ENCODE measurements around the gene C1orf116. TPM values are rescaled to one million over a fixed set of nuclear protein-coding genes. Genes with fewer than 3 reads are reported as not detected.

C1orf116 gene
- polyA plus RNA-seq, 1 donor from 2014 or later: not detected

- H3K9me3 ChIP-seq (ENCODE audit: low read length): no peaks in the 10 kb centered on the region
- H3K27ac ChIP-seq (ENCODE audit: low read length): no peak overlapping the region
- H3K4me2 ChIP-seq (ENCODE audit: low read length): no peak overlapping the region
- TF ChIP-seq EP300 (conservative IDR thresholded peaks at IDR 0.05; ENCODE audit: poor library complexity, severe bottlenecking) (no peak), SMC3 (conservative IDR thresholded peaks at IDR 0.05; ENCODE audit: poor library complexity) (no peak), RAD21 (conservative IDR thresholded peaks at IDR 0.05) (no peak), REST (IDR thresholded peaks at IDR 0.05; ENCODE audit: borderline replicate concordance) (no peak), EZH2 (IDR thresholded peaks at IDR 0.05; ENCODE audit: borderline replicate concordance, insufficient read depth, low read length, poor library complexity, severe bottlenecking) (no peak)
- H2AFZ ChIP-seq (ENCODE audit: low read depth, low read length): no peak overlapping the region
- no peaks in the 10 kb centered on the region for H3K36me3 ChIP-seq (ENCODE audit: insufficient read depth, low read length)
- no peaks in the 10 kb centered on the region for H3K79me2 ChIP-seq (replicated peaks; ENCODE audit: insufficient read depth, low read length)
- H3K9ac ChIP-seq (ENCODE audit: low read length): no peak overlapping the region
- H3K9me2 ChIP-seq (ENCODE audit: insufficient read depth, low read length): no peaks in the 10 kb centered on the region
- no peaks in the 10 kb centered on the region for H3F3A ChIP-seq (ENCODE audit: insufficient read depth, low read length, poor library complexity, severe bottlenecking)
- no peaks in the 10 kb centered on the region for H4K20me1 ChIP-seq (ENCODE audit: insufficient read depth)
- no peak overlapping the region for H3K4me3 ChIP-seq (ENCODE audit: low read length)
- no peaks in the 10 kb centered on the region for H3K27me3 ChIP-seq (ENCODE audit: insufficient read depth, low read depth, low read length)
These were observed 14.7 kb downstream of the C1orf116 start for GRCh38 chr1:207017615-207018559.

GRCh38 chr1:207015791-207016190 lies 16.8 kb downstream of the C1orf116 start:
- Histone ChIP-seq H3K27ac (ENCODE audit: low read length) (no peak overlapping the region), H3K4me3 (ENCODE audit: low read length) (no peak overlapping the region), H3K27me3 (ENCODE audit: insufficient read depth, low read depth, low read length) (no peaks in the 10 kb centered on the region), H3K4me2 (ENCODE audit: low read length) (no peak overlapping the region), H3K79me2 (replicated peaks; ENCODE audit: insufficient read depth, low read length) (no peaks in the 10 kb centered on the region), H3K9me2 (ENCODE audit: insufficient read depth, low read length) (no peaks in the 10 kb centered on the region), H3K36me3 (ENCODE audit: insufficient read depth, low read length) (no peaks in the 10 kb centered on the region), H3F3A (ENCODE audit: insufficient read depth, low read length, poor library complexity, severe bottlenecking) (no peaks in the 10 kb centered on the region), H4K20me1 (ENCODE audit: insufficient read depth) (no peaks in the 10 kb centered on the region), H3K9ac (ENCODE audit: low read length) (no peak overlapping the region), H3K9me3 (ENCODE audit: low read length) (no peaks in the 10 kb centered on the region), H2AFZ (ENCODE audit: low read depth, low read length) (no peak overlapping the region)
- TF ChIP-seq REST (IDR thresholded peaks at IDR 0.05; ENCODE audit: borderline replicate concordance): no peak
- TF ChIP-seq POLR2AphosphoS5 (IDR thresholded peaks at IDR 0.05): no peak
- TF ChIP-seq EP300 (conservative IDR thresholded peaks at IDR 0.05; ENCODE audit: poor library complexity, severe bottlenecking): no peak
- no peak for TF ChIP-seq TAF1 (IDR thresholded peaks at IDR 0.05; ENCODE audit: low read depth)
- TF ChIP-seq SMC3 (conservative IDR thresholded peaks at IDR 0.05; ENCODE audit: poor library complexity): no peak
- TF ChIP-seq CTCF (IDR thresholded peaks at IDR 0.05; ENCODE audit: poor library complexity, severe bottlenecking): no peak
- no peak for TF ChIP-seq MXI1 (conservative IDR thresholded peaks at IDR 0.05; ENCODE audit: poor library complexity, severe bottlenecking)
- no peak for TF ChIP-seq RAD21 (conservative IDR thresholded peaks at IDR 0.05)
- no peak for TF ChIP-seq EZH2 (IDR thresholded peaks at IDR 0.05; ENCODE audit: borderline replicate concordance, insufficient read depth, low read length, poor library complexity, severe bottlenecking)

Measured in neural cell (in vitro differentiated cells).